NT2/D1 (cell line): ENCODE results near the gene HPN.

Source experiments
- YY1 ChIP-seq: IDR thresholded peaks from 2 replicates; pipeline ENCODE4 v1.6.1; 2011; ENCODE audit not compliant: insufficient read length, insufficient read depth
- ZNF274 ChIP-seq: IDR thresholded peaks from 2 replicates; pipeline ENCODE4 v1.6.1; 2011; ENCODE audit warnings: mild to moderate bottlenecking, low read depth, low read length

DNA sequence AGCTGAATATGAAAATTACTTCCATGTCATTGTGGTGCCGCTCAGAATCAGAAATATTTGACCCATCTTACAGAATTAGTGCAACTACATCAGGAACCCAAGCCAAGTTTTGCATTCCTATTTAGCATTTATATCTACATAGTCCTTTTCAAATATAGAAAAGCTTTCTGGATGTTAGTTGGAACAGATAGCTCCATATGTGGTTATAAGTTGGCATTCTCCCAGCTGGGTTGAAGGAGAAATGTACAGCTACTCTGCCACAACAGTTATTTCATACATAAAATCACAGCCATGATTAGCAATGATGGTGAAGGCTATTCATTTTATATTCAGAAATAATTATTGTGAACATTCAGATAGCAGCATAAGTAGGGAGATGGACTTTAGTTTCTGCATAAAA lies 28.2 kb downstream of the HPN start:
- no peak for TF ChIP-seq YY1
- TF ChIP-seq ZNF274: no peak
